GM13976 (cell line): ENCODE results near the gene FLNB.

ENCODE experiments used
- DNase-seq: peaks from one replicate; pipeline ENCODE4 v3.0.0; 2012; ENCODE audit warnings: low spot score
- CTCF ChIP-seq: IDR thresholded peaks from 2 replicates; pipeline ENCODE4 v1.5.1; 2012; ENCODE audit warnings: borderline replicate concordance, mild to moderate bottlenecking; ENCODE audit not compliant: insufficient read depth; ENCODE audit errors: extremely low read depth, missing control alignments, control extremely low read depth
- in situ Hi-C: fragments of 300-500 bp; cut with MboI; formaldehyde crosslinking; loops from one replicate; pipeline ENCODE4 v1.12.0; 2022; ENCODE audit warnings: low sequenced_read_pairs, mixed read lengths, inconsistent platforms; ENCODE audit not compliant: unreplicated experiment

Gene FLNB

GRCh38 chr3:58041826-58042324 is 33.7 kb downstream of the FLNB start:
- in situ Hi-C loops: no loop called here
- no peak for TF ChIP-seq CTCF
- DNase-seq: peak; percentile 52

- DNase-seq: no peak
- in situ Hi-C loops: no loop called here
- no peak for TF ChIP-seq CTCF
Measured at GRCh38 chr3:58042947-58043707, 34.9 kb downstream of the FLNB start.

- TF ChIP-seq CTCF: no peak
- DNase-seq: no peak
- in situ Hi-C loops: no loop called here
Measured at GRCh38 chr3:58043933-58044332, 35.7 kb downstream of the FLNB start.

GRCh38 chr3:58044691-58045483 is 36.7 kb downstream of the FLNB start:
- in situ Hi-C loops: no loop called here
- no peak for TF ChIP-seq CTCF

GRCh38 chr3:58047826-58048225 is 39.6 kb downstream of the FLNB start:
- DNase-seq: no peak
- no peak for TF ChIP-seq CTCF
- in situ Hi-C loops: no loop called here

More at GRCh38 chr3:58044691-58045483, 36.7 kb downstream of the FLNB start:
- DNase-seq: no peak

GRCh38 chr3:58048301-58048700 is 40.1 kb downstream of the FLNB start:
- in situ Hi-C loops: no loop called here
- DNase-seq: no peak
- TF ChIP-seq CTCF: no peak
